DOHH2 (cell line): ENCODE measurements around the gene NBEAL1.
"Not testable (repeated sequence)": the region's sequence is repeated elsewhere in the genome, so short reads cannot be mapped to it uniquely, and the experiment has no call there.

Experiments used
- H3F3A ChIP-seq: fragments of 200-600 bp; sonication (generic), shearing (Covaris generic); 2 replicates; pipeline ENCODE4 v1.6.0; 2016; ENCODE audit warnings: antibody characterized with exemption, mild to moderate bottlenecking; ENCODE audit not compliant: control insufficient read depth, insufficient read depth
- H3K27ac ChIP-seq: fragments of 200-600 bp; sonication (generic); 2 replicates; pipeline ENCODE4 v1.5.1; 2014; ENCODE audit warnings: low read depth, mild to moderate bottlenecking, low read length, moderate library complexity
- H3K27me3 ChIP-seq: fragments of 200-600 bp; sonication (generic); 2 replicates; pipeline ENCODE4 v1.6.1; 2014; ENCODE audit warnings: mild to moderate bottlenecking, low read length, mixed read lengths; ENCODE audit not compliant: control insufficient read depth
- H3K36me3 ChIP-seq: fragments of 200-600 bp; sonication (generic); 2 replicates; pipeline ENCODE4 v1.6.1; 2014; ENCODE audit warnings: mild to moderate bottlenecking, low read length, moderate library complexity, mixed read lengths; ENCODE audit not compliant: control insufficient read depth
- H3K4me1 ChIP-seq: fragments of 200-600 bp; sonication (generic); 2 replicates; pipeline ENCODE4 v1.6.1; 2014; ENCODE audit warnings: mild to moderate bottlenecking, low read length, mixed read lengths; ENCODE audit not compliant: control insufficient read depth
- H3K4me2 ChIP-seq: fragments of 200-600 bp; sonication (generic); 2 replicates; pipeline ENCODE4 v1.6.0; 2014; ENCODE audit warnings: mild to moderate bottlenecking, low read length, moderate library complexity
- H3K4me3 ChIP-seq: fragments of 200-600 bp; sonication (generic); 2 replicates; pipeline ENCODE4 v1.5.1; 2014; ENCODE audit warnings: mild to moderate bottlenecking, low read length, mixed read lengths
- H3K79me2 ChIP-seq: fragments of 200-600 bp; sonication (generic); 2 replicates; pipeline ENCODE4 v1.6.1; 2014; ENCODE audit warnings: mild to moderate bottlenecking, low read length, mixed read lengths; ENCODE audit not compliant: control insufficient read depth
- H3K9me2 ChIP-seq: fragments of 200-600 bp; sonication (generic); replicated peaks from 2 replicates; pipeline ENCODE4 v1.6.1; 2014; ENCODE audit warnings: mild to moderate bottlenecking, low read length, mixed read lengths; ENCODE audit not compliant: control insufficient read depth
- H3K9me3 ChIP-seq: fragments of 200-600 bp; sonication (generic); 2 replicates; pipeline ENCODE4 v1.6.1; 2014; ENCODE audit warnings: antibody characterized with exemption, low read length, mixed read lengths; ENCODE audit not compliant: control insufficient read depth, insufficient read depth
- H4K20me1 ChIP-seq: fragments of 200-600 bp; sonication (generic); 2 replicates; pipeline ENCODE4 v1.6.0; 2014; ENCODE audit warnings: low read depth, mild to moderate bottlenecking, antibody characterized with exemption, low read length, moderate library complexity; ENCODE audit not compliant: control insufficient read depth, insufficient read depth
- EZH2phosphoT487 ChIP-seq: fragments of 200-600 bp; sonication (generic); IDR thresholded peaks from 2 replicates; pipeline ENCODE4 v1.6.1; 2017; ENCODE audit warnings: borderline replicate concordance, mild to moderate bottlenecking, antibody characterized with exemption, low read length, moderate library complexity, mixed read lengths
- TF ChIP-seq, protein P1 (sequence below): fragments of 200-600 bp; sonication (generic); IDR thresholded peaks from one replicate; pipeline ENCODE4 v1.5.1; 2014; ENCODE audit warnings: antibody characterized with exemption, mild to moderate bottlenecking, low read depth, low read length; ENCODE audit not compliant: poor library complexity, severe bottlenecking

NBEAL1 gene

GRCh38 chr2:203014456-203015199 is at the start of gene NBEAL1:
TSS of gene NBEAL1 (plus strand) at chr2:203014875. CDS start at chr2:203016385, 1,510 bp downstream.
- H3K4me1 ChIP-seq = peaks cover 27% of the 10 kb centered on the region
- peaks cover 3% of the 10 kb centered on the region; the same call in 1 of the 2 replicates for H3F3A ChIP-seq
- no peaks in the 10 kb centered on the region for H3K9me3 ChIP-seq
- H3K9me2 ChIP-seq = no peaks in the 10 kb centered on the region
- peak within 1 kb of the TSS; percentile 91 for H3K4me2 ChIP-seq
- H3K27me3 ChIP-seq = peaks cover 9% of the 10 kb centered on the region; the same call in 1 of the 2 replicates
- TF ChIP-seq EZH2phosphoT487 = no peak
- H3K36me3 ChIP-seq = no peaks in the 10 kb centered on the region
- H3K79me2 ChIP-seq = no peaks in the 10 kb centered on the region
- peak within 1 kb of the TSS; percentile 81 for H3K4me3 ChIP-seq
- H3K27ac ChIP-seq = no peak within 1 kb of the TSS
- no peaks in the 10 kb centered on the region for H4K20me1 ChIP-seq

- H3K36me3 ChIP-seq = no peaks in the 10 kb centered on the region
- no peaks in the 10 kb centered on the region for H3K79me2 ChIP-seq
- no peak overlapping the region for H3K27ac ChIP-seq
- no peak for TF ChIP-seq EZH2phosphoT487
- TF ChIP-seq, protein P1, sequence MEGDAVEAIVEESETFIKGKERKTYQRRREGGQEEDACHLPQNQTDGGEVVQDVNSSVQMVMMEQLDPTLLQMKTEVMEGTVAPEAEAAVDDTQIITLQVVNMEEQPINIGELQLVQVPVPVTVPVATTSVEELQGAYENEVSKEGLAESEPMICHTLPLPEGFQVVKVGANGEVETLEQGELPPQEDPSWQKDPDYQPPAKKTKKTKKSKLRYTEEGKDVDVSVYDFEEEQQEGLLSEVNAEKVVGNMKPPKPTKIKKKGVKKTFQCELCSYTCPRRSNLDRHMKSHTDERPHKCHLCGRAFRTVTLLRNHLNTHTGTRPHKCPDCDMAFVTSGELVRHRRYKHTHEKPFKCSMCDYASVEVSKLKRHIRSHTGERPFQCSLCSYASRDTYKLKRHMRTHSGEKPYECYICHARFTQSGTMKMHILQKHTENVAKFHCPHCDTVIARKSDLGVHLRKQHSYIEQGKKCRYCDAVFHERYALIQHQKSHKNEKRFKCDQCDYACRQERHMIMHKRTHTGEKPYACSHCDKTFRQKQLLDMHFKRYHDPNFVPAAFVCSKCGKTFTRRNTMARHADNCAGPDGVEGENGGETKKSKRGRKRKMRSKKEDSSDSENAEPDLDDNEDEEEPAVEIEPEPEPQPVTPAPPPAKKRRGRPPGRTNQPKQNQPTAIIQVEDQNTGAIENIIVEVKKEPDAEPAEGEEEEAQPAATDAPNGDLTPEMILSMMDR = no peak
- H3F3A ChIP-seq = no peaks in the 10 kb centered on the region
- H3K27me3 ChIP-seq = no peaks in the 10 kb centered on the region
- no peaks in the 10 kb centered on the region for H4K20me1 ChIP-seq
- no peak overlapping the region for H3K4me3 ChIP-seq
- H3K9me3 ChIP-seq = no peaks in the 10 kb centered on the region
- no peaks in the 10 kb centered on the region for H3K9me2 ChIP-seq
- H3K4me1 ChIP-seq = no peaks in the 10 kb centered on the region
- no peak overlapping the region for H3K4me2 ChIP-seq
Observed at GRCh38 chr2:202965810-202966460, 48.7 kb upstream of the NBEAL1 start.

DNA sequence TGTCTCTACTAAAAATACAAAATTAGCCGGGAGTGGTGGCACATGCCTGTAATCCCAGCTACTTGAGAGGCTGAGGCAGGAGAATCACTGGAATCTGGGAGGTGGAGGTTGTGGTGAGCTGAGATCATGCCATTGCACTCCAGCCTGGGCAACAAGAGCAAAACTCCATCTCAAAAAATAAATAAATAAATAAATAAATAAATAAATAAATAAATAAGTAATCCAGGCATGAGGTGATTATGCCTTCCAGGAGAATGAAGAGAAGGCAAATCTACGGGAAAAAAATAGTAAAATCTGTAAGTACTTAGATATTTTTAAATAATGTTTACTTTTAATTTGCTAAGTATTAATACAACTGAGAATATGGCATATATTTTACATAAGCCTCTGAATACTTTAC is 45.3 kb upstream of the NBEAL1 start:
- not testable (repeated sequence) for H3K9me2 ChIP-seq, H3K4me2 ChIP-seq, H3K27ac ChIP-seq, H4K20me1 ChIP-seq, H3K27me3 ChIP-seq, H3K79me2 ChIP-seq, H3K36me3 ChIP-seq, H3K9me3 ChIP-seq, H3K4me1 ChIP-seq, H3F3A ChIP-seq, H3K4me3 ChIP-seq

GRCh38 chr2:202976809-202977208 is 37.9 kb upstream of the NBEAL1 start:
- H3K36me3 ChIP-seq = no peaks in the 10 kb centered on the region
- H3K9me2 ChIP-seq = no peaks in the 10 kb centered on the region

More at GRCh38 chr2:202976809-202977208, 37.9 kb upstream of the NBEAL1 start:
- Histone ChIP-seq H3K4me3 (no peak overlapping the region), H3K4me2 (no peak overlapping the region), H3F3A (no peaks in the 10 kb centered on the region), H4K20me1 (no peaks in the 10 kb centered on the region), H3K4me1 (no peaks in the 10 kb centered on the region), H3K9me3 (no peaks in the 10 kb centered on the region), H3K27me3 (no peaks in the 10 kb centered on the region), H3K79me2 (no peaks in the 10 kb centered on the region), H3K27ac (no peak overlapping the region)
- TF ChIP-seq EZH2phosphoT487 = no peak
- TF ChIP-seq, protein P1 = no peak
